Activated effector memory CD4-positive, alpha-beta T cell treated with Interleukin-2 at 50 U/mL for 16 hours (primary cell): Measurements from ENCODE around the gene TMEM248.
"Not testable (repeated sequence)": the region's sequence is repeated elsewhere in the genome, so short reads cannot be mapped to it uniquely, and the experiment has no call there.

Experiments used
- DNase-seq: peaks from one replicate; pipeline ENCODE4 v3.0.0-alpha.2; 2020

The TMEM248 gene

DNA sequence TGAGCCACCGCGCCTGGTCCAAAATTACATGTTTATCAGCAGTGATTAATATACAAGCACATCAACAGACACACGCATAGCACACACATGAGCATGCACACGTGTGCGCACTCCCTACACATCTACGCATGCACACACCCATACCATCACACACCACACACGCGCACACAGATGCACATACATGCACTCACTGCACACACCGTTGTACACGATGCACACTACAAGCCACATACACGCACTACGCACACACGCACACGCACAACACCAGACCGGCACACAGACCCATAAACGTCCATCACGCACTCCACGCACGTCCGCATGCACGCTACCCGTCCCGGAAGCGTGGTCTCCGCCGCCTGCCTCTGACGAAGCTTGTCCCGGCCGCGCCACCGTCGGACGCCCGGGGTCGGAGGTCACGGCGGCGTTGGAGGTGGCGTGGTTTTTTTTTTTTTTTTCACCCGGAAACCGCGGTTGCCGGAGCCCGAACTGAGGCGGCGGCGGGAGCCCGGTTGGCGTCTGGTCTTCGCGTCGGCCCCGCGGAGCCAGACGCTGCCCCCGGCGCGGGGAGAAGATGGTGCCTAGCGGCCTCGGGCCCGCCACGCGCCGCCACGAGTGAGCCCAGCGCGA is at the start of gene TMEM248:
TMEM248 (plus strand) TSS at position 457 of the 627 bp plus-strand sequence. CDS start 20,641 bp downstream, outside the sequence.
- peak; percentile 90 for DNase-seq

- DNase-seq, result no peak
These were observed 47.5 kb upstream of the TMEM248 start for GRCh38 chr7:66873476-66873875.

GRCh38 chr7:66877577-66878300 is 43.3 kb upstream of the TMEM248 start:
- no peak for DNase-seq

DNA sequence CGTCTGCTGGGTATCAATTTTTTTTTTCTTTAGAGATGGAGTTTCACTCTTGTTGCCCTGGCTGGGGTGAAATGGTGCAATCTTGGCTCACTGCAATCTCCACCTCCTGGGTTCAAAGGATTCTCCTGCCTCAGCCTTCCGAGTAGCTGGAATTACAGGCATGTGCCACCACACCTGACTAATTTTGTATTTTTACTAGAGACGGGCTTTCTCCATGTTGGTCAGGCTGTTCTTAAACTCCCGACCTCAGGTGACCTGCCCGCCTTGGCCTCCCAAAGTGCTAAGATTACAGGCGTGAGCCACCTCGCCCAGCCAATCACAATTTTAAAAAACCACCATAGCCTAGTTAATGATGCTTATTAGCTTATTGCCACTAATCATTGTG is 42.7 kb upstream of the TMEM248 start:
- not testable (repeated sequence) for DNase-seq

DNA sequence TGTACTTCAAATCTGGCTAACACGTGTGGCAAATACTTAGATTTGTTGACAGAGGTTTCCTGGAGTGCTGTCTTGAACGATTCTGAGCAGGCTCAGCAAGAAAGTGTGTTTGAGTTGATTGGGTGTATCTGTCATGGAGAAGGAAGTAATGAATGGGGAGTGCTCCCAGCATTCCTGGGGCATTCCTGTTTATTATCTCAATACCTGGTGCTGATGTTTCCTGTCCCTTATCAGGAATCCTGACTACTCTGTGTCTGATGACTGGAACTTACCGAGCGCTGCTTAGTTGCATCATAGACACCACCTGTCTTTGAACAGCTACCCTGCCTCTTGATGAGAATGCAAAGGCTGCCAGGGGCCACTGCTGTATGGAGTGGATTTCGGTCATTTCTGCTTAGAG is 41.0 kb upstream of the TMEM248 start:
- no peak for DNase-seq

DNA sequence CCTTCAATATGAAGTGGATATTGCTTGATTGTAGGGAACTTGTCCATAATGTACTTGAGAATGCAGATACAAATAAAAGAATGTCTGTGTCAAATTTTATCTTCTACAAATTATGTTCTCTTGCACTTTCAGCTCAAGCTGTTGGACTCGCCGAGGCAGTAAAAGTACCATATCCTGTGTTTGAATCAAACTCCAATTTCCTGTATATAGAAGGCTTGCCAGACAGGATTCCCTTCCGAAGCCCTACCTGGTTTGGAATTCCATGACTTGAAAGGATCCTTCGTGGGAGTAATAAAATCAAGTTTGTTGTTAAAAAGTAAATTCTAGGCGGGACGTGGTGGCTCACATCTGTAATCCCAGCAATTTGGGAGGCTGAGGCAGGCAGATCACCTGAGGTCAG is 40.4 kb upstream of the TMEM248 start:
- not testable (repeated sequence) for DNase-seq

- DNase-seq, result no peak
These were observed 37.3 kb upstream of the TMEM248 start for GRCh38 chr7:66883716-66884115.

DNA sequence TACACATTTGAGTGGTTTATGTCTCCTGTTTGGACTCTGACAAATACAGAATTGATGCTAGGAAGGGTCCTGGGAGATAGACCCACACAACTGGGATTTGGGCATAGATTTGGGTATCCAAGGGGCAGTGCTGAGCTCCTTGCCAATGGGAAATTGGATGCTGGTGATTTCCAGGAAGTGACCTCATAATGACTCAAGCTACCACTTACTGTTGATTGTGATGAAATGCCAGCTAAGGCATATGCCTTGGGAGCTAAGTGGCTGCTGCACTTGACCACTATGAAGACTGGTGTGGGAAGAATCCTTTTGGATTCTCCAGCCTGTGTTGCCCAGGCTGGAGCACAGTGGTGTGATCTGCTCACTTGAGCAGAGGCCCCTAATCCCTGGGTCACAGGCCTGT is 36.5 kb upstream of the TMEM248 start:
- not testable (repeated sequence) for DNase-seq

DNA sequence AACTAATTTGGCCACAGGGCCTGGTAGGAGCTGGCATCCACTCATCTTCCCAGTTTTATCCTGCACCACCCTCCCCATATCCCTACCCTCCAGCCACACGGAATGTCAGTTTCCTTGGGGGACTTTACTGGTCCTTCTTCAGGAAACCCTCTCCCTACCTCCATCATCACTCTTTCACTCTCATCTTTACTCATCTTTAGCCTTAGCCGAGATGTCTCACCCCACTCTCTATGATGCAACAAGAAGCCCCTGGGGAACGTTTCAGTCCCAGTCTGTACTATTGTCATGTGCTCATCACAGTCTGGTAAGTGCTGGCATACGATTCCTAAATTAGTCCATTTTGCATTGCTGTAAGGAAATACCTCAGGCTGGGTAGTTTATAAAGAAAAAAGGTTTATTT is 34.9 kb upstream of the TMEM248 start:
- DNase-seq, result no peak

GRCh38 chr7:66888223-66888622 is 32.8 kb upstream of the TMEM248 start:
- not testable (repeated sequence) for DNase-seq

DNA sequence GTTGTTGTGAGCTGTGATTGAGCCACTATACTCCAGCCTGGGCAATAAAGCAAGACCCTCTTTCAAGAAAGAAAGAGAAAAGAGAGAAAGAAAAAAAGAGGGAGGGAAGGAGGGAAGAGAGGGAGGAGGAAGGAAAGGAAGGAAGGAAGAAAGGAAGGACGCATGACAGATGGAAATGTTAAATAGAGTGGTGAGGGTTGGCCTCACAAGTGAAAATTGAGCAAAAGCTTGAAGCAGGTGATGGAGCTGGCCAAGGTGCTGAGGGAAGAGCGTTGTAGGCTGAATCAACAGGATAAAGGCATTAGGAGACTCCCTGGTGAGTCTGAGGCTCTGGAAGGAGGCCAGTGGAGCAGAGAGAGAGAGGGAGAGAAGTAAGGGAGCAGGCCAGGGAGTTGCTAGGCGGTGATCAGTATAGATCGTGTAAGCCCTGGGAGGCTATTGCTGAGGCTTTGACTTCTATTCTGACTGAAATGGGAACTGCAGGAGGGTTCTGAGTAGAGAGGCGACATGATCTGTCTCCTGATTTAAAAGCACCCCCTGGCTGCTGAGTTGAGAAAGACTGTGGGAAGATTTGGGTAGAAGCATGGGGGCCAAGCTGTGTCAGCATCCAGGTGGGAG is 26.5 kb upstream of the TMEM248 start:
- no peak for DNase-seq

GRCh38 chr7:66896441-66896840 is 24.6 kb upstream of the TMEM248 start:
- no peak for DNase-seq

GRCh38 chr7:66899552-66900280 is 21.3 kb upstream of the TMEM248 start:
- no peak for DNase-seq

DNA sequence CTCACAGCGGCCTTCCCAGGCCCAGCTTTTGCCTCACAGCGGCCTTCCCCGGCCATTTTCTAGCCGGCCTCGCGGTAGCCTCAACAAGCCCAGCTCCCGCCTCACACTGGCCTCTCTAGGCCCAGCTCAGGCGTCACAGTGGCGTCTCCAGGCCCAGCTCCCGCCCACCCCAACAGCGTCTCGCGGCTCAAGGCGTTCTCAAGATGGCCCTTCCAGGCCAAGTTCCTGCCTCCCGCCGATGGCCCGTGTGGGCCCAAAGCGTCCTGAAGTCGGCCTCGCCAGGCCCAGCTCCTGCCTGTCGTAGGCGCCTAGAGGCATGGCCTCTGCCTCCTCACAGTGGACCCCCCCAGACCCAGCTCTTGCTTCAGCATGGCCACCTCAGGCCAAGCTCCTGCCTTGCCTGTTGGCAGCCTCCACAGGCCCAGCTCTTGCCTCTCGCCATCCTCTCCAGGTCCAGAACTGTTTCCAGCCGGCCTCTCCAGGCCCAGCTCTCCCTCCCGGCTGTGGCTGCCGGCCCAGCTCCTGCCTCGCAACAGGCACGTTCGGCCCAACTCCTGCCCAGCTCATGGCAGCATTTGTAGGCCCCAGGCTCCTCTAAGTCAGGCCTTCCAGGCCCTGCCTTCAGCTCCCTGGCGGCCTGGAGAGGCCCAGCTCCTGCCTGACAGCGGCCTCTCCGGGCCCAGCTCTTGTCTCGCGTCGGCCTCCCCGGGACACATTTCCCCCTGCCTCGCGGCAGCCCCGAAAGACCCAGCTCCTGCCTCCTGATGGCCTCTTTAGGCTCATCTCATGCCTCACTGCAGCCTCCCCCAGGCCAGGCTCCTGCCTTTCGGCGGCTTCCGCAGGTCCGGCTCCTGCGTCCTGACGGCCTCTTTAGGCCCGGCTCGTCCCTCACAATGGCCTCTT is 18.8 kb upstream of the TMEM248 start:
- DNase-seq, result no peak

GRCh38 chr7:66902844-66903180 is 18.2 kb upstream of the TMEM248 start:
- DNase-seq, result no peak

- DNase-seq, result no peak
These were observed 17.5 kb upstream of the TMEM248 start for GRCh38 chr7:66903360-66904062.

DNA sequence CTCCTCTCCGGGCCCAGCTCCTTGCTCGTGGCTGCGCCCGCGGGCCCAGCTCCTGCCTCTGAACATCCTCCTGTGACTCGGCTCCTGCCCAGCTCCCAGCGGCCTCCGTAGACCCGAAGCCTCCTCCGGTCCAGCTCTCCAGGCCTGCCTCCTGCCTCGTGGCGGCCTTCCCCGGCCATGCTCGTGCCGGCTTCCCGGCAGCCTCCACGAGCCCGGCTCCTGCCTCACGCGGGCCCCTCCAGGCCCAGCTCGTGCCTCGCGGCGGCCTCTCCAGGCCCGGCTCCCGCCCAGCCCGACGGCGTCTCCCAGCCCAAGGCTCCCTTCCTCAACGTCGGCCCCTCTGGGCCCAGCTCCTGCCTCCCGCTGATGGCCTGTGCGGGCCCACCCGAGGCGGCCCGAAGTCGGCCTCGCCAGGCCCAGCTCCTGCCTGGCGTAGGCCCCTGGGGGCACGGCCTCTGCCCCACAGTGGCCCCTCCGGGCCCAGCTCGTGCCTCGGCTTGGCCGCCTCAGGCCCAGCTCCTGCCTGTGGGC is 16.9 kb upstream of the TMEM248 start:
- no peak for DNase-seq

DNA sequence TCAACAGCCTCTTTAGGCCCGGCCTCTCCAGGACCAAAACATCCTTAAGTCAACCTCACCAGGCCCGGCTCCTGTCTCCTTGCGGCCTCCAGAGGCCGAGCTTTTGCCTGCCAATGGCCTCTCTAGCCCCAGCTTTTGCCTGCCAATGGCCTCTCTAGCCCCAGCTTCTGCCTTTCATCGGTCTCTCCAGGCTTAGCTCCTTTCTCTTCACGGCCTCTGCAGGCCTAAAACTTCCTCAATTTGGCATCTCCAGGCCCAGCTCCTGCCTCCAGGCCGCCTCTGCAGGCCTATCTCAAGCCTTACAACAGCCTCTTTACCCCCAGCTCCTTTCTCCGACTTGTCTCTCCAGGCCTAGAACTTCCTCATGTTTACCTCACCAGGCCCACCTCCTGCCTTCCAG is 15.7 kb upstream of the TMEM248 start:
- DNase-seq, result no peak

DNA sequence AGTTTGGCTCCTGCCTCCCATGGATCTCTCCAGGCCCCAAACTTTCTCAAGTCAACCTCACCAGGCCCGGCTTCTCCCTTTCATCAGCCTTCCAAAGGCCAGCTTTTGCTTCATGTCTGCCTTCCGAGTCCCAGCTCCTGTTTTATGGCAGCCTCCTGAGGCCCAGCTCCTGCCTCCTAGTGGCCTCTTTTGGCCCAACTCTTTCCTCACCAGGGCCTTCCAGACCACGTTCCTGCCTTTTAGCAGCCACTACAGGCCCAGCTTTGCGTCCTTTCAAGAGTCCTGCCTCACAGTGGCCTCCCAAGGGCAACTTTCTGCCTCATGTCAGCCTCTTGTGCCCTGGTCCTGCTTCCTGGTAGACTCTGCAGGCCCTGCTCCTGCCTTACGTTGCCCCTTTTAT is 15.3 kb upstream of the TMEM248 start:
- DNase-seq, result no peak

GRCh38 chr7:66907731-66908130 is 13.3 kb upstream of the TMEM248 start:
- DNase-seq, result no peak

GRCh38 chr7:66908598-66908997 is 12.4 kb upstream of the TMEM248 start:
- DNase-seq, result not testable (repeated sequence)

DNA sequence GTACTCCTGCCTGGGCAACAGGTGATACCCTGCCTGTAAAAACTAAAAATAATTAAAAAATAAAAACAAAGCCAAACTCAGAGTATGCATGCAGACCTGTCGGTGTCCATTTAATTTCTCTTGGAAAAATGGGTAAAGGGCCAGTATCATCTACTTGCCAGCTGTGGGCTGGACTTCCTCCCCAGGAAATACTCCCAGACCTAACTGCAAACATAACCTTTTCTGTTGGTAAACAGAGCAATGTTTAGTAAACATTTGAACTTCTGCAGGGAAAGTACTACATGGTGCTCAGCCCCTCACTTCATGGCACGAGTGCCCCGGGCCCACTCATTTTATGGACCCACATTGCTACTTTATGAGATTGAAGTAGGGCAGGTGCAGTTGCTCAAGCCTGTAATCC is 10.2 kb upstream of the TMEM248 start:
- no peak for DNase-seq
